ENCODE measurements around the gene CDR2.

The CDR2 gene

DNA sequence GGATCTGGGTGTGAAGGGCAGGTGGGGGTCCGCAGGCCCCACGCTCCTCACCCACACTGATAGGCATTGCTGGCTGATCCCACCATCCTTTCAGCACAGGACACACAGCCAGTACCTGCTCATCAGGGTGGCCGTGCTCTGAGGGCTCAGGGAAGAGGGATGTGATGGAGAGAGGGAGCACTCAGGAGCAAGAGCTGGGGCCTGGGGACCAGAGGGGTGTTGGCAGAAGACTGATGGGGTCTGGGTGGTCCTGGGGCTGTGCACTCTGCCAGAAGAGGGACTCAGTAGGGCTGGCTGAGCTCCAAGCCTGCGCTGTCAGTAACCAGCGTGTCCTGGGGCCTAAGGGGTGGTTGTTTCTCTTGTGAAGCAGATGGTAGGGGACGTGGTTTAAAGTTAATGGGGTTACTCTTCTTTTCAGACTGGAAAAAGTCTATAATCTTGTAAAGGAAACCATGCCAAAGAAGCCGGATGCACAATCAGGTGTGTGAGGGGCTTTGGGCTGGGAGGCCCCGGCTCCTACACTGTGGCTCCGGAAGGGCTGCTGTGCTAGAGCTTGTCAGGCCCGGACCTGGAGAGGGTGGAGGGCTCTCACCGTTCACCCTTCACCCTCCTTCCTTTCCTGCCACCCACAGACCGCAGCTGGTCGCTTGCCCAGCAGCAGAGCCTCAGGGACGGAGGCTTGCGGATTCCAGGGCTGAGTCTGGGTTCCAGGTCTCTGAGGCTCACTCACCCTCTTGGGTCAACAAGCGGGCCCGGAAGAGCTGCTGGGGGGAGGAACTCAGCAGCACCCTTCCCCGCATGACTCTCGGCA lies 49.4 kb downstream of the CDR2 start:
- no peak for DNase-seq (ENCODE audit: low read depth in 2 of 3, low spot score in 2 of 3)

DNA sequence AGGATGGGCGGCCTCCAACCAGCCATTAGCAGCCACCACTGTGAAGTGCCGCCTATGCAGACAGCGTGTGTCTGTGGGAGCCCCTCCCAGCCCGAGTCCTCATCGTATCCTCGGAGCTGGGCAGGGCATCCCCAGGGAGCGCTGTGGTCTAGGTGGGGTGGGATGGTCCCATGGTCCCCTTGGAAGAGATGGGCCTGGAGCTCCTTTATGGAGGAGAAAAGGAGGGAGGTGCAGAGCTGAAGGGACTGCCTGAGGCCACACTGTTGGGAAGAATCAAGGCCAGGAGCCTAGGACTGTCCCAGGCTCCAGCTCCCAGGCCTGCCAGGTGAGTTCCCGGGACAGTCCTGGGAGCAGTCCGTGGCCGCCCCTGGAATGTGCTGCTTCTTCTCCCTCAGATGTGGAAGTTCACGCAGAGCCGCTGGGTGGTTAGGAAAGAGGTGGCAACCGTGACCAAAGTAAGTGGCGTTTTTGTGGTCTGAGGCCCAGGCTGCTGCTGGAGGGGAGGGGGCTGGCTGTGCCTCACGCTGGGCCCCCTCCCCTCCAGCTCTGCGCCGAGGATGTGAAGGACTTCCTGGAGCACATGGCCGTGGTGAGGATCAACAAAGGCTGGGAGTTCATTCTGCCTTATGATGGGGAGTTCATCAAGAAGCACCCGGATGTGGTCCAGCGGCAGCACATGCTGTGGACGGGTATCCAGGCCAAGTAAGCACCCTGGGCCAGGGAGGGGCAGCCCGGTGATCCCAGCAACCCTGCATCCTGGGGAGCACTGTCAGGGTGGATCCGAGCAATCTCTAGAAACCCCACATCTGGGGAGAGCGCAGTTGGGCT lies 50.2 kb downstream of the CDR2 start:
- no peak for DNase-seq (ENCODE audit: low read depth in 2 of 3, low spot score in 2 of 3)

DNA sequence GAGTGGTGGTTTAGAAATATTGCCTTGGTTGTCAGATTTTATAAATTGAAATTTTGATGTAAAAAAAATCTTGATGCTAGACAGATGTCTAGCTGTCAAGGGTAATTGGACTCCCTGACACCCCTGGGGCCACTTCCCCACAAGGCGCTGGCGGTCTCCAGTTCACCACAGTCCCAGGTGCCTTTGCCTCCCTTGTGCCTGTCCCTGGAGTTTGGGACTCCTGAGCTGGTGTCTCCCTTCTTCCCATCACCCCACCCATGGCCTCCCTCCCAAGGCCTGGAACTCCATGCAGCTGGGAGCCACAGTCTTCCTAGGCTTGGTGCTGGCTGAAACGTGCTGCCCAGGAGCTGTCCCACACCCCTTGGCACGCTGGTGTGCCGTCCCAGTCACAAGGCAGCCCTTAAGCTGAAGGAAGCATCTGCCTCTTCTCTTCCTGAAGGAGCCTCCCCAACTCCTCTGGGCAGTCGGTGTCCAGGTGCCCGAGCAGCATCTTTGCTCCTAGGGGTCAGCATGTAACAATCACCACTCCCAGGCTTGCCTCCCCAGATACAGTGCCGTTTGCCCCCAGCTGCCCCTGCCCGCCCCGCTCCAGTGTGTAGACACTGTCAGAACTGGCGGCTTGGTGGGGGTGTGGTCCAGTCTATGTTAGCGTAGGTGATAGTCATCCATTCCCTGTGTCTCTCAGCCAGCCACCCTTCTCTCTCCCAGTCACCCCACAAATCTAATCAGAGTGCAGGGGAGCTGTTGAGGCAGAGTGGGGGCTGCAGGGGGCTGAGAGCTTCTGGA lies 51.1 kb downstream of the CDR2 start:
- no peak for DNase-seq (ENCODE audit: low read depth in 2 of 3, low spot score in 2 of 3)

DNA sequence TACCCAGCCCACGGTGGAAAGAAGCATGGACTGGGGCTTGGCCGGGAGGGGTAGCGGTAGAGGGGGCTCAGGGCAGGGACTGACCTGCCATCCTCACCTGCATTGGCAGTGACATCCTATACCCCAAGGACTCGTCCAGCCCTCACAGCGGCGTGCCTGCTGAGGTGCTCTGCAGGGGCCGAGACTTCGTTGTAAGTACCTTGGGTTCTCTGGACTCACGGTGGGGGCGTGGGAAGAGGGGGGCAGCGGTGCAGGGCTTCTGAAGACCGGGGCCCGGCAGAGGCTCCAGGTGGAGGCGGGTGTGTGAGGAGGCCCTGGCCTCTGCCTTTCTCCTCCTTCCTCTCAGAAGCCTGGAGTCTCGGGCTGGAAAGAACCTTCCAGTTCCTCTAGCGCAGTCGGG lies 51.7 kb downstream of the CDR2 start:
- no peak for DNase-seq (ENCODE audit: low read depth in 2 of 3, low spot score in 2 of 3)

DNA sequence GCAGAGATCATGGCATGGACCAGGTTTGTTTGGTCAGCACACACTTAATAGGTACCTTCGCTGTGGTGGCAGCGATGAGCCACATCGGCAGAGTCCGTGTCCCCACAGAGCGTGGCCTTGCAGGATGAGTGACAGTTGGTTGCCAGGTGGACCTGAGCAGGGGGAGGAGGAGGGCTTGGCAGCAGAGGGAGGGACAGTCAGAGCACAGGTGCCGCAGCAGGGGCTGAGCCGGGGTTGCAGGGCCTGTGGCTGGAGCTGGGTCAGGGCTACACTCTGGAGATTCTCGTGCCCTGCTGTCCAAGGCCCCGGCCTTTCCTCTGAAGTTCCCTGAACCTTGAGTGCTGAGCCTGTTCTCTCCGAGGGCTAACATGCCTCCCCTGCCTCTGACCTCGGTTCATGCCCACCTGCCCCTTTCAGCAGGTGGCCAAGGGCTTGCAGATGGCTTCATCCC lies 52.4 kb downstream of the CDR2 start:
- no peak for DNase-seq (ENCODE audit: low read depth in 2 of 3, low spot score in 2 of 3)

DNA sequence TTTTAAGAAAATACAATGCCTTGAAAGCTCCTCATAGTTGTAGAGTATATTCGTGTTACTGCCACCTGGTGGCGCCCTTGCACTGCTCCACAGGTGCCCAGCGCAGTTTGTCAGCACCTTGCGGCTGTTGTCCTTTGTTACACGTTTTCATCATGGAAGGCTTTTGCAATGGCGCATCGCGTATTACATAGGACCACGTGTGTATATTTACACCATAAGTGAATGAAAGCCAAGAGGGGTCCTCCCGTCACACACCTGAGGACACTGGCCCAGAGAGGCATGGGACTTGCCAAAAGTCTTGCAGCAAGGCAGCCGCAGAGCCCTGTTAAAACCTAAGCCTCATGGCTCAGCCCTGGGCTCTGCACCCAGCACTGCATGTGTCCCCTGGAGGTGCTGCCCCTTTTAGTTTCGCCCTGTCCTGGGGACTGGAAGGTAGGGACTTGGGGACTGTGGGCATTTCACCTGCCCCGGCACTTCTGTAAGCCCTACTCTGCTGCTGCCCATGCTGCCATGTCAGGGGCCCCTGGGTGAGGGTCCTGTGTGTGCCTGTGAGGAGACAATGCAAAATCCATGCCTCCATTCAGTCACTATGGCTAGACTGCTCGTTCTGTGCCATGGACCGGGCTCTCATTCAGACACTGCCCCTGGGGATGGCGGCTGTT lies 52.9 kb downstream of the CDR2 start:
- peak; percentile 22 to 35 (median 23) for DNase-seq (ENCODE audit: low read depth in 2 of 3, low spot score in 2 of 3)

DNA sequence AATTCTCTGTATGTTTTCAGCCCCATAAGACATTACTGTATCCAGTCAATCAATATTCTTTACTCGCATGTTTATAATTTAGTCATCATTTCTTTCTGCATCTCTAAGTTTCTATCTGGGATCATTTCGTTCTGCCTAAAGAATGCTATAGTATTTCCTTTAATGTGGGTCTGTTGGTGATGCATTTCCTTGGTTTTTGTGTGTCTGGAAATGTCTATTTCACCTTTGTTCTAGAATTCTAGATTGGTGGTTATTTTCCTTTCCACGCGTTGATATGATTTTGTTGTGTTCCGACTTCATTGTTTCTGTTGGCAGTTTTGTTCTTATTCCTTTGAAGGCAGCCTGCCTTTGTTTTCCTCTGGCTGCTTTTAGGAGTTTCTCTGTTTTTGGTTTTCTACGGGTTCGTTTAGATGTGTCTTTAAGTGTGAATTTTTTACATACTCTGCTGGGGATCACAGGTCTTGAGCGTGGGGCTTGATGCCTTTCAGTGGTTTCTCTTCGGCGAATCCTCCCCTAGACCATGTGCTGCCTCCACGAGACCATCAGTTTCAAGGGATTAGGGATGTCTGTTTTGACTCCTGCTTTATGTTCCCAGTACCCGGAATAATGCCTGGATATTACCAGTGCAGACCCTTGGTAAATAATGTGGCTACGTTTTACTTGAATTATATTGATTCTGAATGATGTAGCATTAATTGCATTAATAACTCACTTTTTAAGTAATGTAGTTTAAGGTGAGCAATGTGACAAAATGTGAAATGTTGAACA lies 53.7 kb downstream of the CDR2 start:
- no peak for DNase-seq (ENCODE audit: low read depth in 2 of 3, low spot score in 2 of 3)

DNA sequence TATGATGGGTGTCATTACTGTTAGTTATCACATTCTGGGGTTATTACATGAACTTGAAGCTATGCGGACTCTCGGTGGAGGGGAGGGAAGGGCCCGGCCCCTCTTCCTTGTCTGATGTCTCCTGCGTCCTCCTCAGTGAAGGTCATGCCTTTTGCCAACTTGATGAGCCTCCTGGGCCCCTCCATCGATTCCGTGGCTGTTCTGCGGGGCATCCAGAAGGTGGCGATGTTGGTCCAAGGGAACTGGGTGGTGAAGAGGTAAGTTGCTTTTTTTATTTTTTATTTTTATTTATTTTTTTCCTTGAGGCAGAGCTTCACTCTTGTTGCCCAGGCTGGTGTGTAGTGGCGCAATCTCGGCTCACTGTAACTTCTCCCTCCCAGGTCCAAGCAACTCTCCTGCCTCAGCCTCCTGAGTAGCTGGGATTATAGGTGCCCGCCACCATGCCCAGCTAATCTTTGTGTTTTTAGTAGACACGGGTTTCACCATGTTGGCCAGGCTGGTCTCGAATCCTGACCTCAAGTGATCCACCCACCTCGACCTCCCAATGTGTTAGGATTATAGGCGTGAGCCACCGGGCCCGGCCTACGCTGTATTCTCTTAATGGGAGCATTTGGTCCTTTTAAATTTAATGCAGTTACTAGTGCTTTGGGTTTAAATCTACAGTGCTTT lies 55.6 kb downstream of the CDR2 start:
- DNase-seq (ENCODE audit: low read depth in 2 of 3, low spot score in 2 of 3), result peak in 2 of 3 experiments; percentile 38 to 45

DNA sequence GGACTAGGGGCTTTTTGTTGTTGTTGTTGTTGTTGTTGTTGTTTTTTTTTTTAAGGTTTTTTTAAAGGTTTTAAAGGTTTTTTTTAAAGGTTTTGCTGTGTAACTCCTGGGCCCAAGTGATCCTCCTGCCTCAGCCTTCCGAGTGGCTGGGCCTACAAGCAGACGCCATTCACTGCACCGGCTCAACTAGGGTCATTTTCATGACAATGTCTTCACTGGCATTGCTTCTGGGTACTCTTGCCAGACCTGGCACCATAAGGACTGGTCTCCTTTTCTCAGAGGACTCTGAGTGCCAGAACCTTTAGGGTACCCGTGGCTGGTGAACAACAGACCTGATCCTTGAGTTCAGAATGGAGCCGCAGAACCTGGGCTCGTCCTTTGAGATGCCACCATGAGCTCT lies 56.8 kb downstream of the CDR2 start:
- no peak for DNase-seq (ENCODE audit: low read depth in 2 of 3, low spot score in 2 of 3)

DNA sequence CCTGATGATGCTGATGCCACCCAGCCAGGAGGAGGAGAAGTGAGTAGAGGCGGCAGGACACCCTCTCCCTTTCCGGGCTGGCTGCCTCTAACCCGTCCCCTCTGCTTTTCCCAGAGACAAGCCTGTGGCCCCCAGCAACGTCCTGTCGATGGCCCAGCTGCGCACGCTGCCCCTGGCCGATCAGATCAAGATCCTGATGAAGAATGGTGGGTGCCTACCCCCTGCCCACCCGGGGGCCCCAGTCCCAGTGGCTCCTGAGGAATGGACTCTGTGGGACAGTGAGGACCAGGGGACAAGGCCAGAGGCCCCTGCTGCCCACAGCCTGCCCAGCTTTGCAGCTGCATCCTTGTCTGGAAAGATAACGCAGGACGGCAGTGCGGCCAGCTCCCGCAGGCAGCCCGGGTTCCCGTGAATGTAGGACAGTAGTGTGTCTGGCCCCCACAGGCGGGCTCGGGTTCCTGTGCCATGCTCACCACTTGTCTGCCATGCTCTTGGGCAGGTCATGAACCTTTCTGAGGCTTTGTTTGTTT lies 57.4 kb downstream of the CDR2 start:
- no peak for DNase-seq (ENCODE audit: low read depth in 2 of 3, low spot score in 2 of 3)

DNA sequence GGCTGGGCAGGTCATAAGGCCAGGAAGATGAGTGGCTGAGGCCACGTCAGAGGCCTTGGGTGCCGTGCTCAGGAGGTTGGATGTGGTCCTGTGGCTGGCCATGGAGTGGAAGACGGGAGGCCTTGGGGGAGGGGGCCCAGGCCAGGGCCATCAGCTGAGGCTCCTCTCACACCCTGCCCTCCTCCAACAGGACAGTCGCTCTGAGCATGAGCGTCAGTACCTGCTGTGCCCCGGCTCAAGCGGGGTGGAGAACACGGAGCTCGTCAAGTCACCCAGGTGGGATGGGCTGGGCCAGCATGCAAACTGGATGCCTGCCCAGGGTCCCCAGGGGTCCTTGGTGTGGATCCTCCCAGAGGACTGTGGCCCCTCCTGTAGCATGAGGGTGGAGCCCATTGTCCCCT lies 58.0 kb downstream of the CDR2 start:
- no peak for DNase-seq (ENCODE audit: low read depth in 2 of 3, low spot score in 2 of 3)

DNA sequence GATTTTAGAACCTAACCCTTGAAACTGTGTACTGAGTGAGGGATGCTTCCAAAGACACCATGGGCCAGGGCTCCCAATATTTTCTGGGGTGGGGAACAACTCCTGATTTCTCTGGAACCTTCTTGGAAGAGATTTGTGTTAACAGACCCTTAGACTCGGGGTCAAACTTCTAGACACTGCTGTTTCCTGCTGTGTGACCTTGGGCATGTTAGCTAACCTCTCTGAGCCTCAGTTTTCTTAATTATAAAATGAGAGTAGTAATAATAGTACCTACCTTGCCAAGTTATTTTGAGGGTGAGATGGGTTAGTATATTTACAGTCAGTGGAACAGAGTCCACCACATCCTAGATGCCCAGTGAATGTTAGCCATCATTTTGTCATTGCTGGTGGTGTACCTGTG lies 58.4 kb downstream of the CDR2 start:
- no peak for DNase-seq (ENCODE audit: low read depth in 2 of 3, low spot score in 2 of 3)

DNA sequence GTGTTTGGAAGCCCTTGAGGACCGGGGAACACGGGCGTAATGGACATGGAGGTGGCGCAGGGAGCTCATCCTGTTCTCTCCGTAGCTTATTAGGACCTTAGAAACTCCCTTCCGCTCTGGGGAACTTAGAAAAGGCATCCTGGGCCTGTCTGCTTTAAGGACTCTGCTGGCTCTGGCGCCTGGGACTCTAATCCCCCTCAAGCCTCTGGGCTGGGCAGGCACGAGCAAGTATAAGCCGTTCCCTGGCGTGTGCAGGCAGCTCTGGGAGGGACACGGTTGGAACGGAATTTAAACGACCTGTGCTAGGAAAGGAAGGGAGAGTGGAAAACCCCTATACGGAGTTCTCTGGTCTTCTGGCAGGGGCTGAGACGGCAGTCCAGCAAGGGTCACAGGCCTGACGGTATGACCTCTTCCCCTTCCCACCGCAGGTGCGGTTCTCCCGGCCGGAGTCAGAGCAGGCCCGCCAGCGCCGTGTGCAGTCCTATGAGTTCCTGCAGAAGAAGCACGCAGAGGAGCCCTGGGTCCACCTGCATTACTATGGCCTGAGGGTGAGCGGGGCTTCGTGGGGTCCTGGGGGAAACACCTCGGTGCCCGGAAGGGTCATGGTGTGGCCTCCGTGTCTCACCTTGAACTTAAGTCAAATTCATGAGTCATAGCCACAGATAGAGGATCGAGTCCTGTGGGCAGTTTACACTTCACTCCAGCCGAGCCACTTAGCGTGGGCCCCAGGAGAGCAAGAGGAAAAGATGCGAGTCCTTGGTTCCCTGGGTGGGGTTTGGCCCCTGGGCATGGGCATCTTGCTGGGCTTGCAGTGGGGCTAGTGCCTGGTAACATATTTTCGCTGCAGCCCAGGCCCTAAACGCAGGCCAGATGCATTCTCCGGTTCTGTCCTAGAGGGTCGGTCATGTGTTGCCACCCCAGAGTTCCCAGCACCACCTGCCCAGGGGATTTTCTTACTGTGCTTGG lies 59.5 kb downstream of the CDR2 start:
- no peak for DNase-seq (ENCODE audit: low read depth in 2 of 3, low spot score in 2 of 3)

DNA sequence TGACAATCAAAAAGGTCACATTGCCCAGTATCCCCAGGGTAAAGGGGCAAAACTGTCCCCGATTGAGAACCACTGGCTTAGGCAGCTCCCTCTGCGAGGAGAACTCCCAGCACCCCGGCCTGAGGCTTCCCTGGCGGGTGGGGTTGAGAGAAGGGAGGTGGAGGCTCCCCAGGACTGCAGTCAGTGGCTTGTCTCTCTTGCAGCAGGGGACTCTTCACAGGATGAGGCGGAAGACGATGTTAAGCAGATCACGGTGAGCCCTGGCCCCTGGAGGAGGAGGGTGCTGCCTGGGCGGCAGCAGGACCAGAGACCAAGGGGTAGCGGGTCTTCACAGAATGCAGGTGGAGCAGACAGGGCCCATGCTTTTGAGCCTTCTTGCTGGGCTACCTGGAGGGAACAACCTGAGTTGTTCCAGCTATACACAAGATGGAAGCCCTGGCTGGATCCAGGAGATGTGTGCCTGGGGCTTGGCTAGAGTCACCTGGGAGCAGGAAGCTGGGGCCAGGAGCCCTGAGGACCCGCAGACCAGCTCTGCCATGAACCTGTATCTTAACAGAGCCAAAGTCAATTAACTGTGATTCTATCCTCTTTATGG lies 60.4 kb downstream of the CDR2 start:
- DNase-seq (ENCODE audit: low read depth in 2 of 3, low spot score in 2 of 3), result no peak

DNA sequence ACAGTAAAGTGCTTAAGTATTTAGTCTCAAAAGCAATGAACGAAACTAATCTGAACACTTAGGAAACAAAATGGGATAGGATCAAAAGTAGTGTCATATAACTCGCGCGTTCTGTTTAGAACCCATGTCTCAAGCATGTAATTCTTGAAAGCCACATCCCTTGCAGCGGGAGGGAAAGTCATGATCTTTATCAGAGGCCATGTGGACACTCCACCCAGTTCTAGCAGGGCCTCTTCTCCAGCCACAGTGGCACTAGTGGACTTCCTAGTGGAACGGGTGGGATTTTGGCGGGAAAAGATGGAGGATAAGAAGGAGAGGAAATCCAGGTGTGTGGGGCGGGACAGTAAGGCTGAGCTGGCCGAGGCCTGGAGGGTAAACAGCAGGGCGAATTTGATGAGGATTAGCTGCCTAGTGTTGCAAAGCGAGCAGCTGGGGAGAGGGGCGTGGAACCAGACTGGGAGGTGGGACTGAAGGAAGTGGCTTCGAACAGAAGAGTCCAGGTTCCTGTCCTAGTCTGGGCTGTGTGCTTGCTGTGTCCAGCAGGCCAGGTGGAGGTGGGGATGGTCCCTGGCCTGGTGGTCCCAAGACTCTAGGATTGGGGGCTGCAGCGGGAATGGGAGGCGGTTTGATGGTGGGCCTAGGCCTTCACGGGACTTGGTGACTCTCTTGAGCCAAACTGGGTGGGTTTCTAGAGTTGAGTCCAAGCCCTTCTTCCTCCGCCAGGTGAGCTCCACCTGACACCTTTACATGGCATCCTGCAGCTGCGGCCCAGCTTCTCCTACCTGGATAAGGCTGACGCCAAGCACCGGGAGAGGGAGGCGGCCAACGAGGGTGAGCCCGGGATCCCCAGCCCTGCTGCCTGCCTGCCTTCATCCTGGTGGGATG lies 61.3 kb downstream of the CDR2 start:
- DNase-seq (ENCODE audit: low read depth in 2 of 3, low spot score in 2 of 3), result no peak

DNA sequence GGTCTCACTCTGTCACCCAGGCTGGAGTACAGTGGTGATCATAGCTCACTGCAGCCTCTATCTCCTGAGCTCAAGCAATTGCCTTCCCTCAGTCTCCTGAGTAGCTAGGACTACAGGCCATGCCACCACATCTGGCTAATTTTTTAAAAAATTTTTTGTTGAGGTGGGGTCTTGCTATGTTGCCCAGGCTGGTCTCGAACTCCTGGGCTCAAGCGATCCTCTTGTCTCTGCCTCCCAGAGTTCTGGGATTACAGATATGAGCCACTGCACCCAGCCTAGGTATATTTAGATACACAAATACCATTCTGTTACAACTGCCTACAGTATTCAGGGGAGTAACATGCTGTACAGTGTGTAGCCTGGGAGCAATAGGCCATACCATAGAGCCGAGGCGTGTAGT lies 62.9 kb downstream of the CDR2 start:
- DNase-seq (ENCODE audit: low read depth in 2 of 3, low spot score in 2 of 3), result no peak
